Measurements from ENCODE around the gene EEIG2. TPM values are rescaled to one million over a fixed set of nuclear protein-coding genes. Genes with fewer than 3 reads are reported as not detected.
"Not testable (repeated sequence)": the region's sequence is repeated elsewhere in the genome, so short reads cannot be mapped to it uniquely, and the experiment has no call there.

Gene EEIG2
- total RNA-seq (2014; rRNA removed; shearing (Covaris generic); ENCODE audit: low replicate concordance): 26.7 and 47.5 TPM in 2 replicates

DNA sequence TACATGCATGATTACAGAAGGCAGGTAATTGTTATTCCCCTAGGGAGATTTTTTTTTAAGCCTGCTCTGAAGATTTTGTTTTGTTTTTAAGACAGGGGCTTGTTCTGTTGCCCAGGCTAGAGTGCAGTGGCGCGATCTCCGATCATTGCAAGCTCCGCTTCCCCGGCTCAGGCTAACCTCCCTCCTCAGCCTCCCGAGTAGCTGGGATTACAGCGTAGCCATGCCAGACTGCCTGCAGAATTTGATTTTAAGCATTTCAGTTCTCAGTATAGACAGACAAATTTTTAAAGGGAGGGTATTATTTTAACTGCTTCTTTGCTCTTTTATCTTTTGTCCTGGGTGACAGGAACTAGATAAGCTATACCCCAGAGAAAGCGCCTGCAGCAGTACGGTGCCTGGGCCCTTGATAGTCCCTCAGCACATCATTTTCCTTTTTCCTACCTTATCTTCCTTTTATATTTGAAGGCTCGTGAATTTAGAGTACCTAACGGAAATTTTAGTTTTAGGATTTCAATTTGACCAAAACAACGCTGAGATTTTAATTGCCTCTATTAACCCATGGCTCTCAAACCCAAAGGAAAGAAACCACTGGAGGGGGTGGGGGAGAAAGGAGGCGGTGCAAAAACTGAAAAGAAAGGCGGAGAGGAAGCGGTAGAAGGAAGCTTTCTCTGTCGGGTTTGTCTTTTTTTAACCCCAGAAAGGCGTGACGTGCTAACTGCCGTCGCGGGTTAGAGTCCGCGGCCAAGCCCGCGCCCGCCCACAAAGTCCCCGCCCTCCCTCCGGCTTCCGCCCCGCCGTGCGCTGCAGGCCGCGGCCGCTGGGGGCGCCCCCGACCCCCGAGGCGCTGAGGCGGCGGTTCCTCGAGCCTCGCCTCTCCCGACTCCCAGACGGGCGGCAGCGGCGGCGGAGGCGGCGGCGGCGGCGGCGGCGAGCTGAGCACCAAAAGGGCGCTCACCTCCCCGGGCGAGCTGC lies at the start of gene EEIG2:
EEIG2 (plus strand) TSS at position 886 of the 972 bp plus-strand sequence. CDS start 329 bp downstream, outside the sequence.
- Histone ChIP-seq H3K36me3 (no peaks in the 10 kb centered on the region), H3K9me3 (no peaks in the 10 kb centered on the region), H3K27me3 (no peaks in the 10 kb centered on the region), H3K4me3 (peak within 1 kb of the TSS; percentile 69)
- peak; percentile 96 for DNase-seq

DNA sequence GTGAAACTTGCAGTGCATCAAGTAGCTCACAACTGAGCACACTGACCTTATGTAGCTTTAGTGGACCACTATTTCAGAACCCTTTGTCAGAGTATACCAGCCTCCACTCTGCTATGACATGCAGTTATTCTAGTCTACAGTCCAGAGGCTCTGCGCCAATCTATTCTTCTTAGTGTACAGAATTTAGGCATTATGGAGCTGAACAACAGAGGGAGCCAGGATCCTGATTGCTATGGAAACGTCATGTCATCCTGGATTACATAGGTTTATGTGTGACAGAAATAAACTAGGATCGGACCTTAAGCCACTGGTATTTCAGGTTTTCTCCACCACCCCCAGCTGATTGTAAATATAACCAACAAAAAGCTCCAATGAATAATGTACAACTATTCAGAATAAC lies 48.1 kb upstream of the EEIG2 start:
- DNase-seq: no peak
- Histone ChIP-seq H3K27me3 (no peaks in the 10 kb centered on the region), H3K4me3 (no peak overlapping the region), H3K9me3 (no peaks in the 10 kb centered on the region; the same call in 1 of the 2 replicates), H3K36me3 (no peaks in the 10 kb centered on the region)

DNA sequence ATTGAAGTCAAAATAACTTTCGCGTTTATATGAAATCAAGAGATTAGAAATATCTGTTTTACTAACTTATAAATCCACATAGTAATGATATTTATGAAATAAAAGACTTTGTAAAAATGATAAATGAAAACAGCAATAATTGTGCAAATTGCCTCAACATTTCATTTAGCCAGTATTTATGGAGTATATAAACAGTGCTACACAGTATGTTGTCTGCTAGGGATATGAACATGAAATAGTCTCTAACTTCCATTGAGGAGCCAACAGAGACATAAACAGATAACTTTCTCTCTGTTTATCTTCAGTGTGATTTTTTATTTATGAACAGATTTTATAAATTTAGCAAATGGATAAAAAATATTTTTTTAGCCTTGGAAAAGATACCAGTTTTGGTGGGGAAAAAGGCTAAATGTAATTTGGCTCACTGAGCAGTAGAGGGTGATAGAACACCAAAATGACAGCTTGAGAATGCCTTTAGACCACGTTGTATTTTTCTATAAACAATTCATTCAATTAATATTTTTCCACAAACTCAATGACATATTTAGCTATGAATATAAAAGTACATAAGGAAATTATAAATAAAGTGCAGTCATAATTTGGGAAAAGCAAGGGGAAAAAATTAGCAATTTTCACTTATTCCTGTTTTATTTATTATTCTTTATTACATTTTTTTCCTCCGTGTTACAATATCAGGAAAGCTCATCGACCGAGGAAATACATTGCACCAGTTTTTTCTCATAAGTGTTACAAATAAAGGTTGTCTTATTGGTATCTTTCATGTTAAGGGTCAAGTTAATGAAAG lies 47.5 kb upstream of the EEIG2 start:
- no peaks in the 10 kb centered on the region; the same call in 1 of the 2 replicates for H3K9me3 ChIP-seq
- H3K27me3 ChIP-seq: no peaks in the 10 kb centered on the region
- no peak for DNase-seq
- H3K36me3 ChIP-seq: no peaks in the 10 kb centered on the region
- no peak overlapping the region for H3K4me3 ChIP-seq

DNA sequence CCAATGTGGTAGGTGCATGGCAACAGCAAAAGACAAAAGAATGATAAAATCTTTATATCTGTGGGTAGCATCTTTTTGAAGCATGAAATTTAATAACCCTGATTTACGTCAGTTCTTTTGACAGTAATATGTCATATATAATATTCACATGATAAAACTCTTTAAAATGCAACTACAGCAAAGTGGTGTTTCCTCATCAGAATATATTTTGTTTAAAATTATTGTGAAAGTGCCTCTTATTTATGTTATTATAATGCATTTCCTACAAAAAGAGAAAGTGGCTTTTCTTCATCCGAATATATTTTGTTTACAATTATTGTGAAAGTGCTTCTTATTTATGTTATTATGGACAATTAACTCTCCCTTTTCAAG lies 46.9 kb upstream of the EEIG2 start:
- H3K9me3 ChIP-seq: no peaks in the 10 kb centered on the region; the same call in 1 of the 2 replicates
- DNase-seq: no peak
- no peaks in the 10 kb centered on the region for H3K27me3 ChIP-seq
- H3K36me3 ChIP-seq: no peaks in the 10 kb centered on the region
- no peak overlapping the region for H3K4me3 ChIP-seq

DNA sequence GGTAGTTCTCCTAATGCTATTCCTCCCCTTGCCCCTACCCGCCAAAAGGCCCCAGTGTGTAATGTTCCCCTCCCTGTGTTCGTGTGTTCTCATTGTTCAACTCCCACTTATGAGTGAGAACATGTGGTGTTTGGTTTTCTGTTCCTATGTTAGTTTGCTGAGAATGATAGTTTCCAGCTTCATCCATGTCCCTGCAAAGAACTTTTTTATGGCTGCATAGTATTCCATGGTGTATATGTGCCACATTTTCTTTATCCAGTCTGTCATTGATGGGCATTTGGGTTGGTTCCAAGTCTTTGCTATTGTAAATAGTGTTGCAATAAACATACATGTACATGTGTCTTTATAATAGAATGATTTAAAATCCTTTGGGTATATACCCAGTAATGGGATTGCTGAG lies 46.0 kb upstream of the EEIG2 start:
- not testable (repeated sequence) for H3K9me3 ChIP-seq, H3K4me3 ChIP-seq, H3K27me3 ChIP-seq, DNase-seq, H3K36me3 ChIP-seq

DNA sequence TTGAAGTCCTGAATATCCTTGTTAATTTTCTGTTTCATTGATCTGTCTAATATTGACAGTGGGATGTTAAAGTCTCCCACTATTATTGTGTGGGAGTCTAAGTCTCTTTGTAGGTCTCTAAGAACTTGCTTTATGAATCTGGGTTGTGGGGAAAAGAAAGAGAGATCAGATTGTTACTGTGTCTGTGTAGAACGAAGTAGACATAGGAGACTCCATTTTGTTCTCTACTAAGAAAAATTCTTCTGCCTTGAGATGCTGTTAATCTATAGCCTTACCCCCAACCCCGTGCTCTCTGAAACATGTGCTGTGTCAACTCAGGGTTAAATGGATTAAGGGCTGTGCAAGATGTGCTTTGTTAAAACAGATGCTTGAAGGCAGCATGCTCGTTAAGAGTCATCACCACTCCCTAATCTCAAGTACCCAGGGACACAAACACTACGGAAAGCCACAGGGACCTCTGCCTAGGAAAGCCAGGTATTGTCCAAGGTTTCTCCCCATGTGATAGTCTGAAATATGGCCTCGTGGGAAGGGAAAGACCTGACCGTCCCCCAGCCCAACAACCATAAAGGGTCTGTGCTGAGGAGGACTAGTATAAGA lies 42.5 kb upstream of the EEIG2 start:
- H3K27me3 ChIP-seq, H3K9me3 ChIP-seq, H3K4me3 ChIP-seq, DNase-seq, H3K36me3 ChIP-seq: not testable (repeated sequence)

DNA sequence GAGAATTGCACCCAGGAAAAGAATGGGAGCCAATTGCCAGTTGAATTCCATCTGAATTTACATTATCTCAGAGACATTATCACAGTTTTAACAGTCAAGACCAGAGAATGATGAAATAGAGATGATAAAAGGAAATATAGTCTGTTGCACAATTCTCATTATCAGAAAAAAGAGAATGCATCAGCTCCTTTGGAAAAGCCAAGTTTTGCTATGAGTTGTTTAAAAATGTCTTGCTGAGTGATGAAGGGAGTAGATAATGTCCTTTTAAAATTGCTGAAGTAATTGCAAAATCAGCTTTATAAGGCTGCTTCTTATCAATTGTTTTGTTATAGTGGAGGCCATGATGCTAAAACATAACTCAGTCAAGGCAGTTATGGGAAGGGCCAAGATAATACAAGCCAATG lies 37.9 kb upstream of the EEIG2 start:
- Histone ChIP-seq H3K27me3 (no peaks in the 10 kb centered on the region), H3K36me3 (no peaks in the 10 kb centered on the region), H3K9me3 (peaks cover 3% of the 10 kb centered on the region; the same call in 1 of the 2 replicates), H3K4me3 (no peak overlapping the region)
- DNase-seq: no peak

DNA sequence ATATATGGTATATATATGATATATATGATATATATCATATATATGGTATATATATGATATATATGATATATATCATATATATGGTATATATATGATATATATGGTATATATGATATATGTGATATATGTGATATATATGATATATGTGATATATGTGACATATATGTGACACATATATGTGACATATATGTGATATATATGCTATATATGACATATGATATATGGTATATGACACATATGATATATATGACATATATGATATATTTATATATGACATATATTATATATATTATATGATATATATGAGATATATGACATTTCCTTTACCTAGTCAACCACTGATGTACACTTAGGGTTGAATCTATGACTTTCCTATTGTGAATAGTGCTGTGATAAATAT lies 36.1 kb upstream of the EEIG2 start:
- no peak for DNase-seq
- no peak overlapping the region for H3K4me3 ChIP-seq

DNA sequence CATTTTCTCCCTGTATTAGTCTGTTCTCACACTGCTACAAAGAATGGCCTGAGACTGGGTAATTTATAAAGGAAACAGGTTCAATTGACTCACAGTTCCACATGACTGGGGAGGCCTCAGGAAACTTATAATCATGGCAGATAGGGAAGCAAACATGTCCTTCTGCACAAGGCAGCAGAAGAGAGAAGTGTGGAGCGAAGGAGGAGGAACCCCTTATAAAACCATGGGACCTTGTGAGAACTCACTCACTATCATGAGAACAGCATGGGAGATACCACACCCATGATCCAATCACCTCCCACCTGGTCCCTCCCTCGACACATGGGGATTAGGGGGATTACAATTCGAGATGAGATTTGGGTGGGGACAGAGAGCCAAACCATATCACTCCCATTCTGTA lies 35.2 kb upstream of the EEIG2 start:
- no peak overlapping the region for H3K4me3 ChIP-seq
- no peaks in the 10 kb centered on the region for H3K27me3 ChIP-seq
- no peak for DNase-seq
- no peaks in the 10 kb centered on the region for H3K36me3 ChIP-seq
- H3K9me3 ChIP-seq: peaks cover 3% of the 10 kb centered on the region; the same call in 1 of the 2 replicates

More for the DNA sequence above, 36.1 kb upstream of the EEIG2 start:
- Histone ChIP-seq H3K27me3 (no peaks in the 10 kb centered on the region), H3K9me3 (peaks cover 3% of the 10 kb centered on the region; the same call in 1 of the 2 replicates), H3K36me3 (no peaks in the 10 kb centered on the region)

DNA sequence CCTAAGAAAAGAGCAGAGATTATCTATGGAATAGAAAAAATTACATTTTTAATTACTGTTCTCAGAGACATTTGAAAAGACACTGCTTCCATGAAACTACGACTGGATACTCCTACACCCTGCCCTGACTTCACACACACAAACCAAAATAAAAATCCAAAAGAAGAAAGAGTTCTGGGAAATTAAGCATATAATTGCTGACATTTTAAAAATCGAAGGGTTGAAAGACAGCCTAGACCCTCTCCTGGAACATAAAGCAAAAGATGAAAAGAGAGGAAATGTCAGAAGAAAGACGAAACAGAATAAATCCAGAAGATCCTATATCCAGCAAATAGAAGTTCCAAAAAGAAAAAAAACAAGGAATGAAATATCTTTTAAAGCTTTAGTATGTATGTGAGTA lies 32.8 kb upstream of the EEIG2 start:
- no peaks in the 10 kb centered on the region for H3K36me3 ChIP-seq
- no peak for DNase-seq
- H3K4me3 ChIP-seq: no peak overlapping the region

DNA sequence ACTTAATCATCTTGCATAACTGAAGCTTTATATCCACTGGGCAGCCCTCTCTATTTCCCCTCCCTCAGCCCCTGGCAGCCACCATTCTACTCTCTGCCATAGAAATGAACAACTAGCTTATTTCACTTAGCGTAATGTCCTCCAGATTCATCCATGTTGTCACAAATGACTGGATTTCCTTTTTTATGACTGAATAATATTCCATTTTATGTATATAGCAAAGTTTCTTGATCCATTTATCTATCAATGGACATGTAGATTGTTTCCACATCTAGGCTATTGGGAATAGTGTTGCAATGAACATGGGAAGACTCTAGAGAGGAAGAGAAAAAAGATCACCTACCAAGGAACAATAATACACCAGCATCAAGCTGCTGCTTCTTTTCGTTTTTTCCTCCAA lies 32.1 kb upstream of the EEIG2 start:
- DNase-seq: no peak
- H3K4me3 ChIP-seq: no peak overlapping the region
- peaks cover 3% of the 10 kb centered on the region; the same call in 1 of the 2 replicates for H3K9me3 ChIP-seq
- no peaks in the 10 kb centered on the region for H3K36me3 ChIP-seq
- H3K27me3 ChIP-seq: no peaks in the 10 kb centered on the region

More for the DNA sequence above, 32.8 kb upstream of the EEIG2 start:
- H3K9me3 ChIP-seq: peaks cover 3% of the 10 kb centered on the region; the same call in 1 of the 2 replicates
- H3K27me3 ChIP-seq: no peaks in the 10 kb centered on the region

DNA sequence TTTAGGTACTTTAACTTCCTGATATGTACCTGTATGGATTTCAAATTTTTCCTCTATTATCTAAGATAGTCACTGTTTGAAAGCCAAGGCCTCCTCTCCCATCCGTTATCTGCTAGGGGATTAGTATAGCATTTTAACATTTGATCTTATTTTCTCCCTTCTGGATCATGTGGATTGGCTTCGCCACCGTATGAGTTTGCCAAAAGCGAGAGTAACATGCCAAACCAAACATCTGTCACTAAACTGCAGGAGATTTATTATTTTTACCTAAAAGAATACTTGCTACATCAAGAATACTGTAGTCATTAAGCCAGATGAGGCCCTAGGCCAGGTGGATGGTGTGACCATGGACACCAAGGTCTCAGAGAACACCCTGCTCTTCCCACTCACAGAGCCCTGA lies 28.5 kb upstream of the EEIG2 start:
- Histone ChIP-seq H3K27me3 (no peaks in the 10 kb centered on the region), H3K36me3 (no peaks in the 10 kb centered on the region), H3K4me3 (no peak overlapping the region), H3K9me3 (no peaks in the 10 kb centered on the region; the same call in 1 of the 2 replicates)
- DNase-seq: no peak

DNA sequence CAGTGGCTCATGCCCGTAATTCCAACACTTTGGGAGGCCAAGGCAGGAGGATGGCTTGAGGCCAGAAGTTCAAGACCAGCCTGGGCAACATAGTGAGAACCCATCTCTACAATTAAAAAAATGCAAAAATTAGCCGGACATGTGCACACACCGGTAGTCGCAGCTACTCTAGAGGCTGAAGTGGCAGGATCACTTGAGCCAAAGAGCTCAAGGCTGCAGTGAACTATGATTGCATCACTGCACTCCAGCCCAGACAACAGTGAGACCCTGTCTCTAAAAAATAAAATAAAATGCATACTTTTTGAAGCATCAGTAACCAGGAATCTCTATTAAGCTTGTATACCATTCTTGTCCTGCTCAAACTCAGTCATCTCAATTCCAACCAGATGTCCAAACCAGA lies 27.2 kb upstream of the EEIG2 start:
- H3K9me3 ChIP-seq: no peaks in the 10 kb centered on the region; the same call in none of the 2 replicates
- no peak overlapping the region for H3K4me3 ChIP-seq
- no peaks in the 10 kb centered on the region for H3K36me3 ChIP-seq
- H3K27me3 ChIP-seq: no peaks in the 10 kb centered on the region
- no peak for DNase-seq

DNA sequence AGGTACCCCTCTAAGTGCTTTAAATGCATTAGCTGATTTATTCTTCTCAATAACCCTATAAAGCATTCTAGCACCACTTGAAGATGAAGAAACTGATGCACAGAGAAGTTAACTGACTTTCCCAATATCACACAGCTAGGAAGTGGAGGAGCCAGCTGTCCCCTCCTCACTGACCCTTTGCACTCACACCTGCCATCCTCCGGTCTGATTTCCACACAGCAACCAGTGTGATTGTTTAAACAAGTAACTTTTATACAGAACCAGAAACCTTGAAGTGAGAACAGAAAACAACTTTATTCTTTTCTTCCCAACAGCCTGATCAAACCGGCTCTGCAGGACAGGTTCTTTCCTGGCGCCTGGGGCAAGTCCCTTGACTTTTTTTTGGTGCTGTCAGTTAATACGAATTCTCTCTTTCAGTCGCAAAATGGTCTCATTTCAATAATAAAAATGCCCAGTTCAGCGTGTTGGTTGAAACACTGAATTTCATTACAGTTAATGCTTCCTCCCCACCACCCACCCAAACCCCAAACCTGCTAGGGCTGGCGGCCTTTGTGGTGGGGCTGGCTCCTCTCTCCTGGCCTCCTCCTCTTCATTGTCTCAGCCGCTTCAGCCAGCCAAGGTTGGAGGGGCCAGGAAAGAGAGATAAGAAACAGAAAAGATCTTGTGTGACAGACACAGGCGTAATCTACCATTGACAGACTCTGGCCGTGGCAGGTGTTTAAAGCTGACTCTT lies 26.4 kb upstream of the EEIG2 start:
- Histone ChIP-seq H3K27me3 (no peaks in the 10 kb centered on the region), H3K4me3 (no peak overlapping the region), H3K36me3 (no peaks in the 10 kb centered on the region), H3K9me3 (no peaks in the 10 kb centered on the region; the same call in 1 of the 2 replicates)
- no peak for DNase-seq

DNA sequence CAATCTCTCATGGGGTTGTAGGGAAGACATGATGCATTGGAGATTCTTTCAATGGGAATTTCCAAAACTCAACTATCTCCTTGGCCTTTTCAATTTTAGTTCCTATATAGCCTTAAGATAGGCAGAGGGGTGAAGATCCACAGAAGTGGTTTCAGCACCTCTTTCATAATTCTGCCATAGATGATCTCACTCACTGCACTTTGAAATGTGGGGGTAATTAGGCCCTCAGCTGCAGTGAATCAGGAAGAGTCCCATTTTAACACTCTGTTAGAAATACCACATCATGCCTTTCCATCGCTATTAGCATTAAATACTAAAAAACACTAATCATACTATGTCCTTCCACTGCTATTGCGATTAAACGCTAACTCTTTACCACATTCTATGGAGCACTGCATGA lies 25.1 kb upstream of the EEIG2 start:
- no peaks in the 10 kb centered on the region for H3K36me3 ChIP-seq
- no peaks in the 10 kb centered on the region; the same call in 1 of the 2 replicates for H3K9me3 ChIP-seq
- no peak for DNase-seq
- no peaks in the 10 kb centered on the region for H3K27me3 ChIP-seq
- H3K4me3 ChIP-seq: no peak overlapping the region

DNA sequence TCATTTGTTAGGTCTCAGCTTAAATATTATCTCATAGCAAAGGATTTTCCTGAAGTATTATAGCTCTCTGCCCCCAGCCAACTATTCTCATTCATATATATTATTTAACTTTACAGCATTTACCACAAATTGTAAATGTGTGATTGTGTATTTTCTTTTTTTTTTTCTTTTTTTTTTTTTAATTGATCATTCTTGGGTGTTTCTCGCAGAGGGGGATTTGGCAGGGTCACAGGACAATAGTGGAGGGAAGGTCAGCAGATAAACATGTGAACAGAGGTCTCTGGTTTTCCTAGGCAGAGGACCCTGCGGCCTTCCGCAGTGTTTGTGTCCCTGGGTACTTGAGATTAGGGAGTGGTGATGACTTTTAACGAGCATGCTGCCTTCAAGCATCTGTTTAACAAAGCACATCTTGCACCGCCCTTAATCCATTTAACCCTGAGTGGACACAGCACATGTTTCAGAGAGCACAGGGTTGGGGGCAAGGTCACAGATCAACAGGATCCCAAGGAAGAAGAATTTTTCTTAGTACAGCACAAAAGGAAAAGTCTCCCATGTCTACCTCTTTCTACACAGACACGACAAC lies 24.5 kb upstream of the EEIG2 start:
- H3K4me3 ChIP-seq, H3K9me3 ChIP-seq, H3K27me3 ChIP-seq, H3K36me3 ChIP-seq, DNase-seq: not testable (repeated sequence)

Measured in MG63 (cell line).